Mucosa of rectum (tissue), 2 donors: ENCODE measurements around the gene C17orf107.
"Not testable (repeated sequence)": the region's sequence is repeated elsewhere in the genome, so short reads cannot be mapped to it uniquely, and the experiment has no call there.

Experiments
- H3K27ac ChIP-seq, 2 donors: one replicate each; pipeline ENCODE4 v1.7.0; 2013; ENCODE audit warnings: inconsistent platforms in 2 of 2, low read depth in 2 of 2, low read length in 2 of 2
- H3K27me3 ChIP-seq, 2 donors: one replicate each; pipeline ENCODE4 v1.7.0; 2013; ENCODE audit warnings: low read length in 2 of 2; ENCODE audit not compliant: control insufficient read depth in 2 of 2, insufficient read depth in 2 of 2
- H3K36me3 ChIP-seq, 2 donors: one replicate each; pipeline ENCODE4 v1.7.0; 2013; ENCODE audit warnings: low read length in 2 of 2; ENCODE audit not compliant: control insufficient read depth in 2 of 2, insufficient read depth in 2 of 2
- H3K4me1 ChIP-seq, 2 donors: one replicate each; pipeline ENCODE4 v1.7.0; 2013; ENCODE audit warnings: low read length in 2 of 2, mild to moderate bottlenecking in 1 of 2; ENCODE audit not compliant: control insufficient read depth in 2 of 2, insufficient read depth in 2 of 2
- H3K4me3 ChIP-seq, 2 donors: one replicate each; pipeline ENCODE4 v1.7.0; 2013; ENCODE audit warnings: low read length in 2 of 2
- H3K9ac ChIP-seq, 2 donors: one replicate each; pipeline ENCODE4 v1.7.0; 2013; ENCODE audit warnings: low read length in 2 of 2, low read depth in 1 of 2, mild to moderate bottlenecking in 1 of 2
- H3K9me3 ChIP-seq, 2 donors: one replicate each; pipeline ENCODE4 v1.7.0; 2013; ENCODE audit warnings: low read length in 2 of 2; ENCODE audit not compliant: control insufficient read depth in 2 of 2
- donor health status: healthy.
- donor health status: Normal muscosa, but diverticular disease.

Gene C17orf107

DNA sequence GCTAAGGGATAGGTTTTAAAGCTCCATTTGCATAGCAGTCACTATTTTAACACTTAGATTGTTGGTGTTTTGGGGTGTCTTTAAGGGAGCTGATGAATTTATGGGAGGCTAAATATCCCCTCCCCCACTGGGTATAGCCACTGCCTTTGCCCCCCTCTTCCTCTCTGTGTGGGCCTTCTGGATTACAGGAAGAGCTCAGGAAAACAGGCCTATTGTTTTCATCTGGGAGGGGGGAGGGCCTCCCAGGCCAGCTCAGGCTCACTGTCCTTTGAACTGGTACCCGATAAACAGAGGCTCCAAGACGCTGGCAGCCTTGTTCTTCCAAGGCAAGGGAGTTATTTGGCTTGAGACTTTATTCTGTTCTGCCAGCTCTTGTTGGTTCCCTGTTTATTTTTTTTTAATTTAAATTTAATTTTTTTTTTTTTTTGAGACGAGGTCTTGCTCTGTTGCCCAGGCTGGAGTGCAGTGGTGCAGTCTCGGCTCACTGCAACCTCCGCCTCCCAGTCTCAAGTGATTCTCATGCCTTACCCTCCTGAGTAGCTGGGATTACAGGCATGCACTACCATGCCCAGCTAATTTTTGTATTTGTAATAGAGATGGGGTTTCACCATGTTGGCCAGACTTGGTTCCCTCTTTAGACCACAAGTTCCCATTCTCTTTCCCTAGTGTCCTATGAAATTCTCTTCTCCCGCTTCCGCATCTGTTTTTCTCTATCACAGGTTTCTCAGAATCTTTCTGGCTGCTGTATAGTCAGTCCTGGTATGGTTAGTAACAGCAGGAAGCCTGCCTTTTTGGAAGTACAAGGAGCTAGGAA lies 41.1 kb upstream of the C17orf107 start:
- H3K9ac ChIP-seq: no peak overlapping the region
- H3K4me1 ChIP-seq: peaks cover 3 to 7% of the 10 kb centered on the region in 2 donors
- H3K9me3 ChIP-seq: no peaks in the 10 kb centered on the region
- H3K27me3 ChIP-seq: no peaks in the 10 kb centered on the region
- no peak overlapping the region for H3K27ac ChIP-seq
- H3K36me3 ChIP-seq: peaks cover 6 to 26% of the 10 kb centered on the region in 2 donors
- no peak overlapping the region for H3K4me3 ChIP-seq

DNA sequence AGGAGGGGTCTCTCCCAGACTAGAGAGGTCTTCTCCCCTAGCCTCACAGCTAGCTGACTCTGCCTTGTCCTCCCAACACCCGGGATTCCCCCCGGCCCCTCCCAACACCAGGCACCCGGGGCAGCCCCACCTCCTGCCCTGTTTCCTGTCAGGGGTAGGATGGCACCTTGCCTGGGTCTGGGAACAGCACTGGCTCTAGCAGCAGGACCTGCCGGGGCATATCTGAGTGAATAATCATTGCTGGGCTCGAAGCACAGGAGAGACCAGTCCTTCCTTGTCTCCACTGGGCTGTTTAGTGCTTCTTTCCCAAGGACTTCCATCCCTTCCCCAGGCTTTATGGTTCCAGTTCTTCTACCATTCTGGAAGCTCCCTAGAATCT lies 40.5 kb upstream of the C17orf107 start:
- Histone ChIP-seq H3K9ac (no peak overlapping the region), H3K4me1 (peaks cover 3 to 7% of the 10 kb centered on the region in 2 donors), H3K4me3 (no peak overlapping the region), H3K27ac (peak overlapping the region in 1 of 2 donors; percentile 18), H3K9me3 (no peaks in the 10 kb centered on the region), H3K36me3 (peaks cover 4 to 24% of the 10 kb centered on the region in 2 donors), H3K27me3 (no peaks in the 10 kb centered on the region)

DNA sequence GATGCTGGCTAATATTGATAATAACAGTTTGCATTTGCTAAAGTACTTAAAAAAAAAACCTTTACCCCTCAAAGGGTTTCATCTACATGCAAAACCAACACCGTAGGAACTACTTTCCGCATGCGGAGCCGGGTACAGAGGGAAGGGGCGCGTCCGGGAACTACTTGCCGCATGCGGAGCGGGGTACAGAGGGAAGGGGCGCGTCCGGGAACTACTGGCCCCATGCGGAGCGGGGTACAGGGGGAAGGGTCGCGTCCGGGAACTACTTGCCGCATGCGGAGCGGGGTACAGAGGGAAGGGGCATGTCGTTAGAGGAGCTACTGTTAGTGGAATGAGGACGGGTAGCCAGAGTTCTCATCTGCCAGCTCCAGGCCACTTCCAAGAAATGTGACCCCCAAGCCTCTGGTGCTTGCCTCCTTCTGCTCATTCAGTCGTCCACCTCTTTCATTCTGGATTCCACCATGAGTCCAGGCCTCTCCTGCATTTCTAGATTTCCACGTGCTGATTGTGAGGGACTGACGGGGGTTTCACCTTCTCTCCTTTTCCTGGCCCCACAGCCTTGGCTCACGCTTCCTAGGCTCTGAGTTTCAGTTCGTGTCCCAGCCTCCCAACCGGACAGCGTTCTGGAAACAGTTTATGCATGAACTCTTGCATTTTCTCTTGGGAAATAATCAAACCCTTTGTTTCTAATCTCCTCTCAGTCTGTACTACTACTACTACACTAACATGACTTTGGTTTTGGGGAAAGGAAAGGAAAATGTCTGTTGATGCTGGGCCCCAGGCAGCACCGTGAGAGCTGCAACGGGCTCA lies 39.3 kb upstream of the C17orf107 start:
- H3K36me3 ChIP-seq: peaks cover 0 to 24% of the 10 kb centered on the region in 2 donors
- no peaks in the 10 kb centered on the region for H3K27me3 ChIP-seq
- H3K4me3 ChIP-seq: no peak overlapping the region
- H3K27ac ChIP-seq: no peak overlapping the region
- H3K9me3 ChIP-seq: no peaks in the 10 kb centered on the region
- H3K4me1 ChIP-seq: peaks cover 3 to 7% of the 10 kb centered on the region in 2 donors
- H3K9ac ChIP-seq: no peak overlapping the region

DNA sequence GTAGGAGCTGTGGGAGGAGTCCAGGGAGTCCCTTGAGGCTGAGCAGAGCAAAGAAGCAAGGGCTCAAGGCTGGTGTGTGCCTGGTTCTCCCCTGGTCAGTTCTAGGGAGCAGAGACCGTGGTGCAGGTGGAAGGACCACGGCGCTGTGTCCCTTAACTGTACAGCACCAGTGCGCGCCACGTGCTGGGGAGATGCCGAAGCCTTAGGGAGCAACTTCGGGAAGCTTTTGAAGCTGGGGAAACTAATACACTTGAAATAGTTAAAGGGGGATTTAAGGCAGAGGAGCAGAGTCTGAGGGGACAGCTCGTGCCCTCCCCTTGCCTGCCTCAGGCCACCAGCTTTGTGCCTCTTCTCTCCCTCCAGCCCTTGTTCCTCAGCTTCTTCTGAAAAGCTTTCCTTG lies 38.7 kb upstream of the C17orf107 start:
- H3K4me3 ChIP-seq: no peak overlapping the region
- H3K9me3 ChIP-seq: no peaks in the 10 kb centered on the region
- H3K9ac ChIP-seq: no peak overlapping the region
- H3K4me1 ChIP-seq: peaks cover 3 to 7% of the 10 kb centered on the region in 2 donors
- H3K27ac ChIP-seq: no peak overlapping the region
- no peaks in the 10 kb centered on the region for H3K27me3 ChIP-seq
- peaks cover 0 to 24% of the 10 kb centered on the region in 2 donors for H3K36me3 ChIP-seq

DNA sequence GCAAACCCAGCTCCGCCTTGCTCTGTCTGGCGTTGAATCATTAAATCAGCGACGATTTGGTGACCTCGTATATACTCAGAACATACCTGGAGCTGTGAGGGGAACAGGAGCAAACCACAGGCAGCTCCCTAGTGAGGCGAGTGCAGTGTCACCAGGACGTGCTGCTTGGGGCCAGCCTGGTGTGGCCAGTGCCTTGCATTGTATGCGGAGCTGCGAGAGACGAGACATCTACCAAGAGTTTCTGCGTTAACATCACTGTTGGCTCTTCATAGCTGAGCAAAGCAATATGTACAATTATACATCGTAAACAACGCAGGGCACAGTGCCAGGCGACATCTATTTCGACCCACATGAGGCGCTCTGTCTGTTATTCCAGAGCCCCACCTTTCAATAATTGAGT lies 38.3 kb upstream of the C17orf107 start:
- Histone ChIP-seq H3K4me1 (peaks cover 3 to 7% of the 10 kb centered on the region in 2 donors), H3K27me3 (no peaks in the 10 kb centered on the region), H3K4me3 (no peak overlapping the region), H3K36me3 (peaks cover 3 to 21% of the 10 kb centered on the region in 2 donors), H3K9ac (no peak overlapping the region), H3K9me3 (no peaks in the 10 kb centered on the region), H3K27ac (no peak overlapping the region)

DNA sequence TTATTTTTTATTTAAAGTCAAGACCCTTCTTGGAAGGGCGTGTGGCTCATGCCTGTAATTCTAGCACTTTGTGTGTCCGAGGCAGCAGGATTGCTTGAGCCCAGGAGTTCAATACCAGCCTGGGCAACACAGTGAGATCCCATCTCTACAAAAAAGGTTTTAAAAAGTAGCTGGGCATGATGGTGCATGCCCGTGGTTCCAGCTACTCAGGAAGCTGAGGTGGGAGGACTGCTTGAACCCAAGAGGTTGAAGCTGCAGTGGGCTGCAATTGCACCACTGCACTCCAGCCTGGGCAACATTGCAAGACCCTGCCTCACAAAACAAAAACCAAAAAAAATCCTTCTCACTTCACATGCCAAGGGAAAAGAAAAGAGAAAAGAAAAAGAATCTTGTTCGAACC lies 36.6 kb upstream of the C17orf107 start:
- Histone ChIP-seq H3K36me3 (peaks cover 3 to 17% of the 10 kb centered on the region in 2 donors), H3K27ac (no peak overlapping the region), H3K27me3 (no peaks in the 10 kb centered on the region), H3K9ac (no peak overlapping the region), H3K4me1 (peaks cover 3 to 6% of the 10 kb centered on the region in 2 donors), H3K9me3 (no peaks in the 10 kb centered on the region), H3K4me3 (no peak overlapping the region)

DNA sequence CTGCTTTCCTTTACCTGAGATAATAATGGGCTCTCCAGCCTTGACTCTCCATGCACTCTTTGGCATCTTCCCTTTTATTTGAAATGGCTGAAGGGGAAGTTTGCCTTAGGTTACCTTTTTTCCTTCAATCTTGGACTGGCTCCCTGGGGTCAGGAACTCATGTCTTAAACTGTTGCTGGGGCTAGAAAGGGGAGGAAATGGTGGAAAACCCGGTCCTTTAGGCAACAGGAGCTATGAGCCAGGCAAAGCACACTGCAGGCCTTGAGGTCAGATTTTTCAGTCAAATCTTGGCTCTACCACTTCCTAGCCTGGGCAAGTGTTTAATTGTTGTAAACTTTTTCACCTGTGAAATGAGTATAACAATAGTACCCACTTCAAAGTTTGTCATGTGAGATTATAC lies 36.0 kb upstream of the C17orf107 start:
- no peak overlapping the region for H3K9ac ChIP-seq
- peaks cover 3 to 17% of the 10 kb centered on the region in 2 donors for H3K36me3 ChIP-seq
- no peaks in the 10 kb centered on the region for H3K27me3 ChIP-seq
- H3K4me3 ChIP-seq: no peak overlapping the region
- no peaks in the 10 kb centered on the region for H3K9me3 ChIP-seq
- H3K27ac ChIP-seq: no peak overlapping the region
- peaks cover 0 to 3% of the 10 kb centered on the region in 2 donors for H3K4me1 ChIP-seq

DNA sequence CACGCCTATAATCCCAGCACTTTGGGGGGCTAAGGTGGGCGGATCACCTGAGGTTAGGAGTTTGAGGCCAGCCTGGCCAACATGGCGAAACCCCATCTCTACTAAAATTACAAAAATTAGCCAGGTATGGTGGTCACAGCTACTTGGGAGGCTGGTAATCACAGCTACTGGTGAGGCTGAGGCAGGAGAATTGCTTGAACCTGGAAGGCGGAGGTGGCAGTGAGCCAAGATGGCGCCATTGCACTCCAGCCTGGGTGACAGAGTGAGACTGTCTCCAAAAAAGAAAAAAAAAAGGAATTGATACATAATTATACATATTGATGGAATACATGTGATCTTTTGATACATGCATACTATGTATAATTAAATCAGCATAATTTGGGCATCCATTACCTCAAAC lies 31.8 kb upstream of the C17orf107 start:
- H3K9ac ChIP-seq, H3K36me3 ChIP-seq, H3K4me1 ChIP-seq, H3K27ac ChIP-seq, H3K27me3 ChIP-seq, H3K4me3 ChIP-seq, H3K9me3 ChIP-seq: not testable (repeated sequence)

DNA sequence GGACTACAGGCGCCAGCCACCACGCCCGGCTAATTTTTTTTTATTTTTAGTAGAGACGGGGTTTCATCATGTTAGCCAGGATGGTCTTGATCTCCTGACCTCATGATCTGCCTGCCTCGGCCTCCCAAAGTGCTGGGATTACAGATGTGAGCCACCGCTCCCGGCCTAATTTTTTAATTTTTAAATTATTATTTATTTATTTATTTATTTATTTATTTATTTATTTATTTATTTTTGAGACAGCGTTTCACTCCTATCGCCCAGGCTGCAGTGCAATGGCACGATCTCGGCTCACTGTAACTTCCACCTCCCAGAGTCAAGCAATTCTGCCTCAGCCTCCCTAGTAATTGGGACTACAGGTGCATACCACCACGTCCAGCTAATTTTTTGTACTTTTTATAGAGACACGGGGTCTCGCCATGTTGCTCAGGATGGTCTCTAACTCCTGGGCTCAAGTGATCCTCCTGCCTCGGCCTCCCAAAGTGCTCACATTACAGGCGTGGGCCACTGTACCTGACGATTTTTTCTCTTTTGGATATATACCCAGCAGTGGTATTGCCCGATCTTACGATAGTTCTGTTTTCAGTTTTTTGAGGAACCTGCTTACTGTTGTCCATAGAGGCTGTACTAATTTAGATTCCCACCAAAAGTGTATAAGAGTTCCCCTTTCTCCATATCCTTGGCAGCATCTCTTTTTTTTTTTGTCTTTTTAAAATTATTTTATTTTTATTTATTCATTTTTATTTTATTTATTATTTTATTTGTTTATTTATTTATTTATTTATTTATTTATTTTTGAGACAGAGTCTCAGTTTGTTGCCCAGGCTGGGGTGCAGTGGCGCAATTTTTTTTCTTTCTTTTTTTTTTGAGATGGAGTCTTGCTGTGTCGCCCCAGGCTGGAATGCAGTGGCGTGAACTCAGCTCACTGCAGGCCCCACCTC lies 30.0 kb upstream of the C17orf107 start:
- H3K4me3 ChIP-seq, H3K9ac ChIP-seq, H3K27ac ChIP-seq, H3K4me1 ChIP-seq, H3K36me3 ChIP-seq, H3K27me3 ChIP-seq, H3K9me3 ChIP-seq: not testable (repeated sequence)
